B cell (primary cell): Measurements from ENCODE around the gene TMEM147. TPM values are rescaled to one million over a fixed set of nuclear protein-coding genes. Genes with fewer than 3 reads are reported as not detected.

Experiments
- ATAC-seq: fragments of 200-7000 bp; cut with Tn5 transposase; one replicate; pipeline ENCODE4 v1.10.0; 2021; ENCODE audit warnings: low read depth, mild to moderate bottlenecking, moderate number of reproducible peaks, moderate library complexity
- CTCF ChIA-PET: fragments of 350-600 bp; sonication (Branson Sonifier 250); formaldehyde crosslinking; loops from one replicate; lab custom pipeline; 2021; ENCODE audit warnings: antibody characterized with exemption, inconsistent platforms; lab: Charles Lee
- POLR2A ChIA-PET: fragments of 350-600 bp; sonication (Branson Sonifier 250); formaldehyde crosslinking; loops from one replicate; lab custom pipeline; 2021; ENCODE audit warnings: antibody characterized with exemption; lab: Charles Lee
- DNase-seq: peaks from one replicate; pipeline ENCODE4 v3.0.0; 2013
- H2AFZ ChIP-seq: 2 replicates; pipeline ENCODE4 v1.6.1; 2012; ENCODE audit warnings: mild to moderate bottlenecking, low read depth, low read length; ENCODE audit not compliant: insufficient read depth, poor library complexity, severe bottlenecking
- H3K27ac ChIP-seq, 2 donors: 1 replicate in 1 of 2; 2 replicates in 1 of 2; pipeline ENCODE4 v1.5.1; 2012 to 2013; ENCODE audit warnings: low read length in 2 of 2, mild to moderate bottlenecking in 2 of 2, moderate library complexity in 1 of 2
- H3K27me3 ChIP-seq, 4 experiments: fragments of 200-600 bp in 1 of 4; sonication (generic) in 1 of 4; replicated peaks in 1 of 4; 1 replicate in 2 of 4; 2 replicates in 2 of 4; pipeline versions ENCODE4 v1.6.1 to v1.7.0; 2013 to 2016; ENCODE audit warnings: low read length in 3 of 4, mild to moderate bottlenecking in 2 of 4, mixed read lengths in 1 of 4, moderate library complexity in 1 of 4; ENCODE audit not compliant: insufficient read depth in 4 of 4, control insufficient read depth in 3 of 4; ENCODE audit errors: control extremely low read depth in 1 of 4
- H3K36me3 ChIP-seq, 2 experiments: replicated peaks in 1 of 2; 1 replicate in 1 of 2; 2 replicates in 1 of 2; pipeline versions ENCODE4 v1.6.1 to v1.7.1; 2013; ENCODE audit warnings: low read length in 1 of 2; ENCODE audit not compliant: insufficient read depth in 2 of 2, control insufficient read depth in 1 of 2; ENCODE audit errors: control extremely low read depth in 1 of 2, extremely low read depth in 1 of 2
- H3K4me1 ChIP-seq, 2 donors: fragments of 200-600 bp in 1 of 2; sonication (generic) in 1 of 2; 1 replicate in 1 of 2; 2 replicates in 1 of 2; pipeline versions ENCODE4 v1.5.1 to v1.6.1; 2013 to 2017; ENCODE audit warnings: low read length in 2 of 2; ENCODE audit not compliant: control insufficient read depth in 2 of 2, insufficient read depth in 2 of 2
- H3K4me2 ChIP-seq: replicated peaks from 2 replicates; pipeline ENCODE3; 2012; ENCODE audit warnings: mild to moderate bottlenecking, low read depth, low read length; ENCODE audit not compliant: poor library complexity, severe bottlenecking
- H3K4me3 ChIP-seq, 5 experiments: fragments of 200-600 bp in 1 of 5; sonication (generic) in 1 of 5; 1 replicate in 3 of 5; 2 replicates in 2 of 5; pipeline versions ENCODE4 v1.5.1 to v1.7.0; 2011 to 2016; ENCODE audit warnings: low read length in 4 of 5, mild to moderate bottlenecking in 4 of 5, low read depth in 2 of 5, control low read depth in 1 of 5, moderate library complexity in 1 of 5; ENCODE audit not compliant: insufficient read depth in 1 of 5; ENCODE audit errors: control extremely low read depth in 1 of 5, extremely low read depth in 1 of 5
- H3K79me2 ChIP-seq: fragments of 200-600 bp; sonication (generic); one replicate; pipeline ENCODE4 v1.6.0; 2016; ENCODE audit warnings: low read length; ENCODE audit not compliant: control insufficient read depth, insufficient read depth
- H3K9ac ChIP-seq: fragments of 200-600 bp; sonication (generic); 2 replicates; pipeline ENCODE4 v1.6.1; 2017; ENCODE audit warnings: mild to moderate bottlenecking, low read length, moderate library complexity
- H3K9me3 ChIP-seq, 3 donors: one replicate each; pipeline versions ENCODE4 v1.6.1 to v1.7.1; 2013; ENCODE audit warnings: low read length in 2 of 3; ENCODE audit not compliant: control insufficient read depth in 2 of 3, insufficient read depth in 1 of 3; ENCODE audit errors: control extremely low read depth in 1 of 3
- H4K20me1 ChIP-seq: 2 replicates; pipeline ENCODE4 v1.6.0; 2012; ENCODE audit warnings: mild to moderate bottlenecking, low read length; ENCODE audit not compliant: insufficient read depth, control insufficient read depth, poor library complexity, severe bottlenecking
- H3K27ac Mint-ChIP-seq: one replicate; pipeline ENCODE4 v1.8.0; 2021; ENCODE audit warnings: mixed read lengths
- H3K27me3 Mint-ChIP-seq: one replicate; pipeline ENCODE4 v1.8.0; 2021; ENCODE audit warnings: mixed read lengths
- H3K4me1 Mint-ChIP-seq: one replicate; pipeline ENCODE4 v1.8.0; 2021; ENCODE audit warnings: mixed read lengths
- H3K4me3 Mint-ChIP-seq: one replicate; pipeline ENCODE4 v1.8.0; 2021; ENCODE audit warnings: mixed read lengths
- H3K9me3 Mint-ChIP-seq: one replicate; pipeline ENCODE4 v1.8.0; 2022; ENCODE audit warnings: mixed read lengths; ENCODE audit not compliant: insufficient read depth
- CTCF ChIP-seq: fragments of 200-600 bp; IDR thresholded peaks from one replicate; pipeline ENCODE4 v1.8.0; 2022; ENCODE audit warnings: antibody characterized with exemption, mild to moderate bottlenecking
- EZH2 ChIP-seq: IDR thresholded peaks from 2 replicates; pipeline ENCODE4 v1.6.1; 2012; ENCODE audit warnings: borderline replicate concordance, low read depth, mild to moderate bottlenecking, moderate library complexity, low read length; ENCODE audit not compliant: insufficient read depth, poor library complexity, severe bottlenecking
- WGBS: methylation state at CpG from one replicate; pipeline ENCODE4 v1.1.5; 2013; ENCODE audit warnings: missing lambda C conversion rate; ENCODE audit not compliant: insufficient coverage; 5-methylcytosine and 5-hydroxymethylcytosine counted together
- intact Hi-C: fragments of 100-400 bp; cut with micrococcal nuclease; formaldehyde crosslinking; loops from one replicate; pipeline ENCODE4 v1.10.0; 2022
- polyA plus RNA-seq: library from polyadenylated mRNA; depleted of rRNA; stranded (reverse); fragments of >200 nt; gene quantifications from 2 replicates; pipeline ENCODE4 v1.2.3, GENCODE V29; 2012
- total RNA-seq, 2 donors: library from RNA; stranded (reverse); fragments of 120-200 nt in 1 of 2; gene quantifications; 1 replicate in 1 of 2; 2 replicates in 1 of 2; pipeline versions ENCODE4 v1.2.3 to v1.2.4, GENCODE V29; 2013 to 2022

TMEM147 gene
- total and polyA plus RNA-seq, 2 donors (not counting 1 experiment from before 2014, with no cell fraction given) = 39.8 to 68.9 TPM

GRCh38 chr19:35498984-35499527 is 46.4 kb upstream of the TMEM147 start:
- Histone ChIP-seq H3K4me2 (no peak overlapping the region), H3K36me3 (no peaks in the 10 kb centered on the region), H3K79me2 (no peaks in the 10 kb centered on the region), H3K27me3 (peaks cover 0 to 17% (median 2%) of the 10 kb centered on the region in 4 experiments), H3K27ac (no peak overlapping the region), H4K20me1 (no peaks in the 10 kb centered on the region), H3K4me1 (peaks cover 6 to 11% of the 10 kb centered on the region in 2 donors), H3K4me3 (no peak overlapping the region), H2AFZ (no peak overlapping the region), H3K9me3 (no peaks in the 10 kb centered on the region), H3K9ac (no peak overlapping the region)
- Mint-ChIP-seq H3K27me3 (peaks cover 20% of the 10 kb centered on the region), H3K27ac (no peak overlapping the region), H3K4me1 (peaks cover 8% of the 10 kb centered on the region), H3K9me3 (no peaks in the 10 kb centered on the region), H3K4me3 (no peak overlapping the region)
- POLR2A ChIA-PET = no interaction called here
- CTCF ChIA-PET = no interaction called here
- no peak for DNase-seq
- TF ChIP-seq CTCF (no peak), EZH2 (no peak)
- WGBS = 75% methylated on average over 4 of the region's 9 CpGs
- no peak for ATAC-seq
- intact Hi-C loops = loop anchor here (10.0 kb wide), 1 partner anchor 354 kb away; the partner anchor contains the start of gene FXYD7

- ChIA-PET POLR2A (no interaction called here), CTCF (no interaction called here)
- peaks cover 0 to 2% of the 10 kb centered on the region in 2 donors for H3K4me1 ChIP-seq
- WGBS = 96% methylated on average over 3 of the region's 10 CpGs
- Mint-ChIP-seq H3K4me1 (peaks cover under 1% of the 10 kb centered on the region), H3K27me3 (peaks cover 27% of the 10 kb centered on the region), H3K9me3 (no peaks in the 10 kb centered on the region), H3K4me3 (no peak overlapping the region), H3K27ac (no peak overlapping the region)
- H3K27me3 ChIP-seq = peaks cover 0 to 14% (median 2%) of the 10 kb centered on the region in 4 experiments
- H3K27ac ChIP-seq = no peak overlapping the region
- H3K79me2 ChIP-seq = no peaks in the 10 kb centered on the region
- no peak overlapping the region for H3K4me2 ChIP-seq
- DNase-seq (no peak), ATAC-seq (no peak)
- no peak overlapping the region for H3K4me3 ChIP-seq
- no peaks in the 10 kb centered on the region for H3K36me3 ChIP-seq
- no peaks in the 10 kb centered on the region for H4K20me1 ChIP-seq
- TF ChIP-seq EZH2 = no peak
- no peak for TF ChIP-seq CTCF
- intact Hi-C loops = no loop called here
- no peaks in the 10 kb centered on the region for H3K9me3 ChIP-seq
- H3K9ac ChIP-seq = no peak overlapping the region
- no peak overlapping the region for H2AFZ ChIP-seq
Measured at GRCh38 chr19:35500611-35501010, 44.8 kb upstream of the TMEM147 start.
